ENCODE data around the gene RNF115.

DNA sequence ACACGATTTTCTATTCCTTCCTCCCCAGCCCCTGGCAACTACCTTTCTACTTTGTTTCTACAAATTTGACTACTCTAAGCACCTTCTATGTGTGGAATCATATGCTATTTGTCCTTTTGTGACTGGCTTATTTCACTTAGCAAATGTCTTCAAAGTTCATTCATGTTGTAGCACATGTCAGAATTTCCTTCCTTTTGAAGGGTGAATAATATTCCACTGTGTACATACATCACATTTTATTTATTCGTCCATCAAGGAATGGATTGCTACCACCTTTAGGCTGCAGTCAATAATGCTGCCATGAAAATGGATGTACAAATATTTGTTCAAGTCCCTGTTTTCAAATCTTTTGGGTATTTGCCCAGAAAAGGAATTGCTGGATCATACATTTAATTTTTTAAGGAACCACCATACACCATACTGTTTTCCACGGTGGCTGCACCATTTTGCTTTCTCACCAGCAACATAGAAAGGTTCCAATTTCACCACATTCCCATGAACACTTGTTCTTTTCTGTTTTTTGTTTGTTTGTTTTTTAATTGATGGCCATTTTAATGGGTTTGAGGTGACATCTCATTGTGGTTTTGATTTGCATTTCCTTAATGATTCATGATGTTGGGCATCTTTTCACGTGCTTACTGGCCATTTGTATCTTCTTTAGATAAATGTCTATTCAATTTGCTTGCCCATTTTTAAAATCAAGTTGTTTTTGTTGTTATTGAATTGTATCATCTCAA, 113.4 kb downstream of the RNF115 start:
- TF ChIP-seq, protein P1, sequence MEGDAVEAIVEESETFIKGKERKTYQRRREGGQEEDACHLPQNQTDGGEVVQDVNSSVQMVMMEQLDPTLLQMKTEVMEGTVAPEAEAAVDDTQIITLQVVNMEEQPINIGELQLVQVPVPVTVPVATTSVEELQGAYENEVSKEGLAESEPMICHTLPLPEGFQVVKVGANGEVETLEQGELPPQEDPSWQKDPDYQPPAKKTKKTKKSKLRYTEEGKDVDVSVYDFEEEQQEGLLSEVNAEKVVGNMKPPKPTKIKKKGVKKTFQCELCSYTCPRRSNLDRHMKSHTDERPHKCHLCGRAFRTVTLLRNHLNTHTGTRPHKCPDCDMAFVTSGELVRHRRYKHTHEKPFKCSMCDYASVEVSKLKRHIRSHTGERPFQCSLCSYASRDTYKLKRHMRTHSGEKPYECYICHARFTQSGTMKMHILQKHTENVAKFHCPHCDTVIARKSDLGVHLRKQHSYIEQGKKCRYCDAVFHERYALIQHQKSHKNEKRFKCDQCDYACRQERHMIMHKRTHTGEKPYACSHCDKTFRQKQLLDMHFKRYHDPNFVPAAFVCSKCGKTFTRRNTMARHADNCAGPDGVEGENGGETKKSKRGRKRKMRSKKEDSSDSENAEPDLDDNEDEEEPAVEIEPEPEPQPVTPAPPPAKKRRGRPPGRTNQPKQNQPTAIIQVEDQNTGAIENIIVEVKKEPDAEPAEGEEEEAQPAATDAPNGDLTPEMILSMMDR (IDR thresholded peaks at IDR 0.05; ENCODE audit: poor library complexity, severe bottlenecking) = no peak
- TF ChIP-seq TAF1 (IDR thresholded peaks at IDR 0.05; ENCODE audit: low read depth) (no peak), EZH2 (IDR thresholded peaks at IDR 0.05; ENCODE audit: borderline replicate concordance, insufficient read depth, low read length, poor library complexity, severe bottlenecking) (no peak), EP300 (conservative IDR thresholded peaks at IDR 0.05; ENCODE audit: poor library complexity, severe bottlenecking) (no peak)

Data from neural cell (in vitro differentiated cells).